Calu3 (cell line): ENCODE results near the gene TPSB2. TPM values are rescaled to one million over a fixed set of nuclear protein-coding genes. Genes with fewer than 3 reads are reported as not detected.
"Not testable (repeated sequence)": the region's sequence is repeated elsewhere in the genome, so short reads cannot be mapped to it uniquely, and the experiment has no call there.

ENCODE experiments used
- BruUV-seq: library from RNA; stranded (reverse); fragments of 400-500 nt; replicated peaks from 2 replicates; lab custom pipeline; 2021; lab: Mats Ljungman, UMichigan
- CTCF ChIA-PET: fragments of 300-600 bp; sonication (Branson Sonifier 250); formaldehyde crosslinking; loops from one replicate; lab custom pipeline; 2022; ENCODE audit warnings: antibody characterized with exemption; lab: Charles Lee
- DNase-seq: peaks from one replicate; pipeline ENCODE4 v3.0.0; 2022
- H3K27ac Mint-ChIP-seq: one replicate; pipeline ENCODE4 v1.8.0; 2022; ENCODE audit warnings: mixed read lengths; ENCODE audit not compliant: unreplicated experiment
- H3K27me3 Mint-ChIP-seq: one replicate; pipeline ENCODE4 v1.8.0; 2022; ENCODE audit warnings: mixed read lengths; ENCODE audit not compliant: unreplicated experiment
- H3K36me3 Mint-ChIP-seq: one replicate; pipeline ENCODE4 v1.8.0; 2022; ENCODE audit warnings: mild to moderate bottlenecking, moderate library complexity, mixed read lengths; ENCODE audit not compliant: insufficient read depth, unreplicated experiment
- H3K4me1 Mint-ChIP-seq: one replicate; pipeline ENCODE4 v1.8.0; 2022; ENCODE audit warnings: mild to moderate bottlenecking, low read depth, mixed read lengths; ENCODE audit not compliant: unreplicated experiment
- H3K4me3 Mint-ChIP-seq: one replicate; pipeline ENCODE4 v1.8.0; 2022; ENCODE audit warnings: mild to moderate bottlenecking, low read depth, moderate library complexity, mixed read lengths; ENCODE audit not compliant: unreplicated experiment
- H3K9me3 Mint-ChIP-seq: one replicate; pipeline ENCODE4 v1.8.0; 2022; ENCODE audit warnings: low read depth, mixed read lengths; ENCODE audit not compliant: unreplicated experiment
- intact Hi-C: fragments of 100-400 bp; cut with micrococcal nuclease; formaldehyde crosslinking; loops from one replicate; pipeline ENCODE4 v1.10.0; 2022; ENCODE audit not compliant: unreplicated experiment
- total RNA-seq: library from RNA; stranded (reverse); gene quantifications from 2 replicates; pipeline ENCODE4 v1.2.3, GENCODE V29; 2022
- TF ChIP-seq, protein P1 (sequence below): fragments of 200-600 bp; IDR thresholded peaks from one replicate; pipeline ENCODE4 v1.8.0; 2022; ENCODE audit warnings: antibody characterized with exemption; ENCODE audit not compliant: unreplicated experiment

The TPSB2 gene
- total RNA-seq, 1 experiment from 2014 or later: not detected

DNA sequence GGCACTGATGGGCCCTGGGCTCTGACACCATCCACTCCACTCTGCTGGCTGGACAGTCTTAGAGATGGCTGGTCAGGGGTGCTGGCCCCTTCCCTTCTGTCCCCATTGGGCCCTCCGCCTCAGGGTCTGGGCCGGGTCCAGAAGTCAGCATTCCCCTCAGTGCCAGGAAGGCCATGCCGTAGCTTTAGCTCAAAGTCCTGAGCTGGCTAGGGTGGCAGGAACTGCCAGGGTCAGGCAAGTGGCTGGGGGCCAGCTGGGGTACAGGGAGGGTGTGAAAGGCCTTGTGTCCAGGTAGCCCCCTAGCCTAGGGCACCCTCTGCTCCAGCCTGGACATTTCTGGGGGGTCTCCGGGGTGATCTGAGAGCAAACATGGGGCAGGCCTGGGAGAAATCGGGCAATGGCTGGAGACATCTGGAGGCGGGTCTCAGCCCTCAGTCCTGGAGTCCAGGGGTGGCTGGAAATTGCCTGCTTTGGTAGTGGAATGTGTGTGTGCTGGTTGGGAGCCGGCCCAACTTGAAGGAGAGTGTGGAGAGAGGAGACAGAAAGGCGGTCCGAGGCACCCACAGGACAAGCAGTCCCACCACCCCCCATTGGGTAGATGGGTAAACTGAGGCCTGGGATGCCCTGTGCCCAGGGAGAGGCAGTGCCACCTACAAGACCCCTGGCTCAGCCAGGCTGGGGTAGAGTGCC, 37.5 kb downstream of the TPSB2 start:
- CTCF ChIA-PET: interaction anchor here (1.3 kb wide), 1 partner anchor 87 kb away, joined by 6 read pairs; no protein-coding TSS in a partner anchor
- TF ChIP-seq, protein P1, sequence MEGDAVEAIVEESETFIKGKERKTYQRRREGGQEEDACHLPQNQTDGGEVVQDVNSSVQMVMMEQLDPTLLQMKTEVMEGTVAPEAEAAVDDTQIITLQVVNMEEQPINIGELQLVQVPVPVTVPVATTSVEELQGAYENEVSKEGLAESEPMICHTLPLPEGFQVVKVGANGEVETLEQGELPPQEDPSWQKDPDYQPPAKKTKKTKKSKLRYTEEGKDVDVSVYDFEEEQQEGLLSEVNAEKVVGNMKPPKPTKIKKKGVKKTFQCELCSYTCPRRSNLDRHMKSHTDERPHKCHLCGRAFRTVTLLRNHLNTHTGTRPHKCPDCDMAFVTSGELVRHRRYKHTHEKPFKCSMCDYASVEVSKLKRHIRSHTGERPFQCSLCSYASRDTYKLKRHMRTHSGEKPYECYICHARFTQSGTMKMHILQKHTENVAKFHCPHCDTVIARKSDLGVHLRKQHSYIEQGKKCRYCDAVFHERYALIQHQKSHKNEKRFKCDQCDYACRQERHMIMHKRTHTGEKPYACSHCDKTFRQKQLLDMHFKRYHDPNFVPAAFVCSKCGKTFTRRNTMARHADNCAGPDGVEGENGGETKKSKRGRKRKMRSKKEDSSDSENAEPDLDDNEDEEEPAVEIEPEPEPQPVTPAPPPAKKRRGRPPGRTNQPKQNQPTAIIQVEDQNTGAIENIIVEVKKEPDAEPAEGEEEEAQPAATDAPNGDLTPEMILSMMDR: no peak

GRCh38 chr16:1190789-1191188, 39.2 kb downstream of the TPSB2 start:
- peaks cover 73% of the 10 kb centered on the region for H3K27me3 Mint-ChIP-seq
- CTCF ChIA-PET: interaction anchor here (0.5 to 0.6 kb wide), 2 partner anchors 16 to 249 kb away, joined by 3 to 6 read pairs; no protein-coding TSS in a partner anchor
- H3K9me3 Mint-ChIP-seq, H3K4me1 Mint-ChIP-seq, intact Hi-C loops, H3K27ac Mint-ChIP-seq, H3K36me3 Mint-ChIP-seq, H3K4me3 Mint-ChIP-seq, DNase-seq, BruUV-seq: not testable (repeated sequence)

More for the DNA sequence above, 37.5 kb downstream of the TPSB2 start:
- Mint-ChIP-seq H3K27me3 (peaks cover 74% of the 10 kb centered on the region), H3K27ac (no peak overlapping the region), H3K4me3 (no peak overlapping the region), H3K36me3 (peaks cover 6% of the 10 kb centered on the region), H3K4me1 (no peaks in the 10 kb centered on the region), H3K9me3 (no peaks in the 10 kb centered on the region)
- BruUV-seq: no TSS peak
- intact Hi-C loops: loop anchor here (2.0 kb wide), 1 partner anchor 86 kb away; no protein-coding TSS in a partner anchor
- DNase-seq: no peak

- intact Hi-C loops: no loop called here
- no peaks in the 10 kb centered on the region for H3K9me3 Mint-ChIP-seq
- TF ChIP-seq, protein P1: no peak
- peaks cover 76% of the 10 kb centered on the region for H3K27me3 Mint-ChIP-seq
- CTCF ChIA-PET: no interaction called here
- peaks cover 6% of the 10 kb centered on the region for H3K36me3 Mint-ChIP-seq
- H3K4me3 Mint-ChIP-seq: no peak overlapping the region
- no TSS peak for BruUV-seq
- no peak overlapping the region for H3K27ac Mint-ChIP-seq
- DNase-seq: no peak
- no peaks in the 10 kb centered on the region for H3K4me1 Mint-ChIP-seq
These were observed 40.5 kb downstream of the TPSB2 start for GRCh38 chr16:1189455-1189854.

DNA sequence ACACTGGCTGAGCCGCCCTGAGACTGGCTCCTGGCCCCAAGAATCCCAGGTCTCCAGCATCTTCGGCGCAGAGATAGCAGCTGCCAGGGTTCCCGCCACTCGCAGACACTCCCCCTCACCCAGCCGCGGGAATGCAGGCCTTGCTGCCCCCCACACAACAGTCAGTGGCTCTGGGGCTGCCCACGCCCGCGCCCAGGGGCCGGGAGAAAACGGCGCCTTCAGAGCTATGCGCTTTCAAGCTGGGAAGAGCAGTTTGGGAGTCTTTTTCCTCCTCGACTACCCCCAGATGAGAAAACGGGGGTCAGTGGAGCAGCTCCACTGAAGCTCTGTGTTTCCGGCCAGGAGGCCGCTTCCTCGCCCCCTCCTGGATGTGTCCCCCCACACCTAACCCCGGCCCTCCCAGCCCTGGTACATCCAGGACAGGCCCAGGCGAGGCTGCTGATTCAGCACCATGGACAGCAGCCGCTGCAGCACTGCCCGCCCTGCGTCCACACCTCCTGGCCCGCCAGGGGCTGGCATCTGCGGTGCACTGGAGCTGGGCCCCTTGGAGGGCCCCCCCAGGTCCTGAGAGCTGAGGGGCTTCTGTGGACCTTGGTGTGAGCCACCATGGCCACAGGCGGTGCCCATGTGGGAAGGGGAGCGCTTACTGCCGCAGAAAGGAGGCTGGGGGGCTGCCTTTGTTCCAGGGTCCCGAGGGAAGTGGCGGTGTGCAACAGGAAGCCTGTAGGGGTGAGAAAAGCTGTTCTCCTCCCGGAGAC, 41.4 kb downstream of the TPSB2 start:
- Mint-ChIP-seq H3K27me3 (peaks cover 79% of the 10 kb centered on the region), H3K27ac (no peak overlapping the region), H3K4me3 (no peak overlapping the region), H3K36me3 (peaks cover 6% of the 10 kb centered on the region), H3K4me1 (no peaks in the 10 kb centered on the region), H3K9me3 (no peaks in the 10 kb centered on the region)
- CTCF ChIA-PET: interaction anchor here (1.3 kb wide), 1 partner anchor 83 kb away, joined by 3 read pairs; no protein-coding TSS in a partner anchor
- no TSS peak for BruUV-seq
- DNase-seq: peak; percentile 73
- intact Hi-C loops: no loop called here
- TF ChIP-seq, protein P1: no peak

DNA sequence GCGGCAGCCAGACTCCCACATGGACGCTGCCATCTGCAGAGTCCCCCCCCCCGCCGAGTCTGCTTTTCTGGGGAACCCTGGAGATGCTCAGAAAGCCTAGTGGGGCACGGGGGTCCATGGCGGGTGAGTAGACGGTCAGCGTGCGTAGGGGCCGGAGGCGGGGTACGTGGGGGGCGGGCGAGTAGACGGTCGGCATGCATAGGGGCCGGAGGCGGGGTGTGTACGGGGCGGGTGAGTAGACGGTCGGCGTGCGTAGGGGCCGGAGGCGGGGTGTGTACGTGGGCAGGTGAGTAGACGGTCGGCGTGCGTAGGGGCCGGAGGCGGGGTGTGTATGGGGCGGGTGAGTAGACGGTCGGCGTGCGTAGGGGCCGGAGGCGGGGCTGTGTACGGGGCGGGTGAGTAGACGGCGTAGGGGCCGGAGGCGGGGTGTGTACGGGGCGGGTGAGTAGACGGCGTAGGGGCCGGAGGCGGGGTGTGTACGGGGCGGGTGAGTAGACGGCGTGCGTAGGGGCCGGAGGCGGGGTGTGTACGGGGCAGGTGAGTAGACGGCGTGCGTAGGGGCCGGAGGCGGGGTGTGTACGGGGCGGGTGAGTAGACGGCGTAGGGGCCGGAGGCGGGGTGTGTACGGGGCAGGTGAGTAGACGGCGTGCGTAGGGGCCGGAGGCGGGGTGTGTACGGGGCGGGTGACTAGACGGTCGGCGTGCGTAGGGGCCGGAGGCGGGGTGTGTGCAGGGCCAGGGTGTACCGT, 44.4 kb downstream of the TPSB2 start:
- H3K27ac Mint-ChIP-seq, CTCF ChIA-PET: not testable (repeated sequence)

More for the DNA sequence above, 44.4 kb downstream of the TPSB2 start:
- H3K27me3 Mint-ChIP-seq: peaks cover 87% of the 10 kb centered on the region
- intact Hi-C loops, H3K9me3 Mint-ChIP-seq, BruUV-seq, DNase-seq, H3K4me3 Mint-ChIP-seq, H3K4me1 Mint-ChIP-seq, H3K36me3 Mint-ChIP-seq: not testable (repeated sequence)
